ENCODE results near the gene DNAH7. TPM values are rescaled to one million over a fixed set of nuclear protein-coding genes. Genes with fewer than 3 reads are reported as not detected.

The DNAH7 gene
- total and polyA plus RNA-seq, 9 of the 15 experiments (the other 6 are each of a cell fraction or from before 2014, with no cell fraction given): 0.03 to 0.42 (median 0.18) TPM

GRCh38 chr2:195850764-195851163 is 217.9 kb downstream of the DNAH7 start:
- H3K9me3 ChIP-seq (replicated peaks; ENCODE audit: control insufficient read depth, insufficient read depth, low read depth, low read length): no peaks in the 10 kb centered on the region
- H3K27me3 ChIP-seq (ENCODE audit: control insufficient read depth in 2 of 2, insufficient read depth in 2 of 2, low read length in 2 of 2): no peaks in the 10 kb centered on the region
- H3K27ac ChIP-seq (ENCODE audit: extremely low read depth, low read depth, low read length): no peak overlapping the region
- no peak overlapping the region for H3K4me2 ChIP-seq (ENCODE audit: insufficient read depth, low read length)
- intact Hi-C loops (cut with micrococcal nuclease) (no loop called here), in situ Hi-C loops (cut with MboI) (no loop called here)
- no peaks in the 10 kb centered on the region for H3K79me2 ChIP-seq (ENCODE audit: control insufficient read depth, insufficient read depth, low read length)
- TF ChIP-seq ZNF347 (CRISPR knock-in tag; IDR thresholded peaks at IDR 0.05; ENCODE audit: low read depth) (no peak), ILK (tag; IDR thresholded peaks at IDR 0.05; ENCODE audit: borderline replicate concordance, low read depth) (no peak), LCOR (CRISPR knock-in tag; IDR thresholded peaks at IDR 0.05) (no peak), NR4A1 (CRISPR knock-in tag; IDR thresholded peaks at IDR 0.05) (no peak), NR4A1 (tag; IDR thresholded peaks at IDR 0.05) (no peak), ZNF584 (CRISPR knock-in tag; IDR thresholded peaks at IDR 0.05; ENCODE audit: low read depth) (no peak), ASH1L (IDR thresholded peaks at IDR 0.05; ENCODE audit: borderline replicate concordance, low read depth, partially characterized antibody) (no peak), RHOXF2B (CRISPR knock-in tag; conservative IDR thresholded peaks at IDR 0.05) (no peak), ZNF134 (CRISPR knock-in tag; conservative IDR thresholded peaks at IDR 0.05) (no peak), AFF1 (IDR thresholded peaks at IDR 0.05; ENCODE audit: low read depth in 1 of 2, partially characterized antibody in 2 of 2) (no peak), HNRNPLL (IDR thresholded peaks at IDR 0.05; ENCODE audit: low read depth, low read length, poor library complexity, severe bottlenecking) (no peak), ZNF512 (tag; IDR thresholded peaks at IDR 0.05) (no peak), MIER1 (IDR thresholded peaks at IDR 0.05; ENCODE audit: low read depth) (no peak), KLF1 (tag; IDR thresholded peaks at IDR 0.05) (no peak), E2F5 (CRISPR knock-in tag; IDR thresholded peaks at IDR 0.05) (no peak), SAFB (IDR thresholded peaks at IDR 0.05; ENCODE audit: borderline replicate concordance, low read depth, low read length) (no peak)
- no peaks in the 10 kb centered on the region for H4K20me1 ChIP-seq (replicated peaks; ENCODE audit: control insufficient read depth, insufficient read depth, low read length)
- no peak overlapping the region for H3K9ac ChIP-seq (ENCODE audit: insufficient read depth in 1 of 2, low read depth in 2 of 2, low read length in 2 of 2)
- ChIA-PET CTCF (ENCODE audit: low intra/inter-chr PET ratio) (no interaction called here), POLR2A (no interaction called here)
- H3K4me3 ChIP-seq: no peak overlapping the region
- H3K4me1 ChIP-seq (replicated peaks in 1 of 2; ENCODE audit: control insufficient read depth in 2 of 2, insufficient read depth in 2 of 2, low read length in 2 of 2): no peaks in the 10 kb centered on the region
- no peaks in the 10 kb centered on the region for H3K9me1 ChIP-seq (ENCODE audit: control insufficient read depth, insufficient read depth, low read length)
- ATAC-seq: no peak
- 0% methylated on average over 3 of the region's 3 CpGs for WGBS (ENCODE audit: insufficient coverage, low coverage, missing lambda C conversion rate)
- H3K36me3 ChIP-seq (ENCODE audit: control insufficient read depth, insufficient read depth, low read length): no peaks in the 10 kb centered on the region
- DNase-seq (ENCODE audit: extremely low read depth in 1 of 4, low spot score in 3 of 4): no peak
- no peak for FAIRE-seq
- no peak overlapping the region for H2AFZ ChIP-seq (ENCODE audit: low read depth, low read length)
- BruUV-seq (replicated peaks): no TSS peak

Measured in K562 (cell line).